GM12865 (cell line): ENCODE data around the gene LTN1.
A peak's percentile ranks its signal among the peaks of the same experiment; 100 is the strongest.

ENCODE experiments used
- DNase-seq: peaks from one replicate; pipeline ENCODE4 v3.0.0; 2010; ENCODE audit warnings: low read depth
- H3K4me3 ChIP-seq: 2 replicates; pipeline ENCODE4 v1.5.1; 2011; ENCODE audit warnings: mild to moderate bottlenecking, low read depth, low read length, control low read depth
- TF ChIP-seq, protein P1 (sequence below): IDR thresholded peaks from 2 replicates; pipeline ENCODE4 v1.5.1; 2011; ENCODE audit warnings: low read length, control low read depth, low read depth, inconsistent platforms; ENCODE audit not compliant: insufficient read depth; ENCODE audit errors: missing control alignments

The LTN1 gene

GRCh38 chr21:28962465-28962864, 30.2 kb downstream of the LTN1 start:
- no peak for DNase-seq
- no peak overlapping the region for H3K4me3 ChIP-seq
- TF ChIP-seq, protein P1, sequence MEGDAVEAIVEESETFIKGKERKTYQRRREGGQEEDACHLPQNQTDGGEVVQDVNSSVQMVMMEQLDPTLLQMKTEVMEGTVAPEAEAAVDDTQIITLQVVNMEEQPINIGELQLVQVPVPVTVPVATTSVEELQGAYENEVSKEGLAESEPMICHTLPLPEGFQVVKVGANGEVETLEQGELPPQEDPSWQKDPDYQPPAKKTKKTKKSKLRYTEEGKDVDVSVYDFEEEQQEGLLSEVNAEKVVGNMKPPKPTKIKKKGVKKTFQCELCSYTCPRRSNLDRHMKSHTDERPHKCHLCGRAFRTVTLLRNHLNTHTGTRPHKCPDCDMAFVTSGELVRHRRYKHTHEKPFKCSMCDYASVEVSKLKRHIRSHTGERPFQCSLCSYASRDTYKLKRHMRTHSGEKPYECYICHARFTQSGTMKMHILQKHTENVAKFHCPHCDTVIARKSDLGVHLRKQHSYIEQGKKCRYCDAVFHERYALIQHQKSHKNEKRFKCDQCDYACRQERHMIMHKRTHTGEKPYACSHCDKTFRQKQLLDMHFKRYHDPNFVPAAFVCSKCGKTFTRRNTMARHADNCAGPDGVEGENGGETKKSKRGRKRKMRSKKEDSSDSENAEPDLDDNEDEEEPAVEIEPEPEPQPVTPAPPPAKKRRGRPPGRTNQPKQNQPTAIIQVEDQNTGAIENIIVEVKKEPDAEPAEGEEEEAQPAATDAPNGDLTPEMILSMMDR = no peak

DNA sequence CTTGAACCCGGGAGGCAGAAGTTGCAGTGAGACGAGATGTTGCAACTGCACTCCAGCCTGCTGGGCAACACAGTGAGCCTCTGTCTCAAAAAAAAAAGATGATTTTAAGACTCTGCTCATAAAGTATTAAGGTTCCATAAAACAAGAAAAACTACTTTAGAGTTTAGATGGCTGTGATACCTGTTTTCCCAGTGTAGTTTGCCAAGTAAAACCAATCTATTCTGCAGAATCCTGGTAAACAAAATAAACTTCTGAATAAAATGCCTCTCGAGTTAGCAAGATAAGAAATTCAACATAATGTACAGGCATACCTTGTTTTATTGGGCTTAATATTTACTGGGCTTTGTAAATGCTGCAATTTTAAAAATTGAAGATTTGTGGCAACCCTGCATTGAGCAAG, 30.8 kb downstream of the LTN1 start:
- no peak overlapping the region for H3K4me3 ChIP-seq
- DNase-seq = no peak
- TF ChIP-seq, protein P1 = no peak

DNA sequence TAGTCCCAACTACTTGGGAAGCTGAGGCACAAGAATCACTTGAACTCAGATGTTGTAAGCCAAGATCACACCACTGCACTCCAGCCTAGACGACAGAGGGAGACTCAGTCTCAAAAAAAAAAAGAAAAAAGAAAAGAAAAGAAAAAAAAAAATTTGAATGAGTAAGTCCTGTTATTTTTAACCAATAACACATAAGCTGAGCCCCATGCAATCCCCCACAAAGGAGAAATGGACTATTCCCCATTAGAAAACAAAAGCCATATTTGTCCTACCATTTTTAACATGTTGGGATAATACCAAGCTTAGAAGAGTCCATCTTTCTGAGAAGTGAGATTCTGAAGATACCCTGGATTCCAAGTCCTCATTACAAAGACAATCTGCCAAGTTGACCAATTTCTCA, 32.4 kb downstream of the LTN1 start:
- TF ChIP-seq, protein P1 = no peak
- DNase-seq = no peak
- no peak overlapping the region for H3K4me3 ChIP-seq

GRCh38 chr21:28959367-28960099, 33.1 kb downstream of the LTN1 start:
- no peak for DNase-seq

GRCh38 chr21:28953247-28953646, 39.4 kb downstream of the LTN1 start:
- TF ChIP-seq, protein P1 = no peak
- DNase-seq = peak; percentile 35
- H3K4me3 ChIP-seq = no peak overlapping the region

More at GRCh38 chr21:28959367-28960099, 33.1 kb downstream of the LTN1 start:
- H3K4me3 ChIP-seq = no peak overlapping the region
- TF ChIP-seq, protein P1 = no peak

DNA sequence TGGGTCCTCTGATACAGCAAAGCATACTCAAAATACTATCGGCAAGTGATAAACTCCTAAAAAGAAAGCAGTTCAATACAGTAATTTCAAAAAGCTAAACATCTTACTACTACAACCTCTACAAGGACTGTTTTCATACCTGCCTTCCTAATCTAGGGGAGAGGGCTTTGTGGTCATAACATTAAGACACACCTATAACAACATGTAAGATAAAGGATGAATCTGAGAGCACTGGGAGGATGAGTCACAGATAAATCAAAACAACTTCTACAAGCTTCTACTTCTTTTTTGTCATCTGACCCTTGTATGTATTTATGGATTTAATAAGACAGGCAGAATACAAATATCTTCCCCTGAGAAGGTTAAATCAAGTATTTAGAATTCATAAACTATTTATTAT, 40.0 kb downstream of the LTN1 start:
- TF ChIP-seq, protein P1 = no peak
- H3K4me3 ChIP-seq = no peak overlapping the region
- no peak for DNase-seq

- no peak for DNase-seq
- no peak overlapping the region for H3K4me3 ChIP-seq
- TF ChIP-seq, protein P1 = no peak
These were observed 43.4 kb downstream of the LTN1 start for GRCh38 chr21:28949318-28949717.
